GM19395 (cell line): ENCODE results near the gene LMNB1.
"Not testable (repeated sequence)": the region's sequence is repeated elsewhere in the genome, so short reads cannot be mapped to it uniquely, and the experiment has no call there.

ENCODE experiments used
- ATAC-seq: cut with Tn5 transposase; IDR thresholded peaks from one replicate; pipeline ENCODE4 v1.9.1; 2021; ENCODE audit warnings: mild to moderate bottlenecking, moderate library complexity; ENCODE audit not compliant: unreplicated experiment

Gene LMNB1

DNA sequence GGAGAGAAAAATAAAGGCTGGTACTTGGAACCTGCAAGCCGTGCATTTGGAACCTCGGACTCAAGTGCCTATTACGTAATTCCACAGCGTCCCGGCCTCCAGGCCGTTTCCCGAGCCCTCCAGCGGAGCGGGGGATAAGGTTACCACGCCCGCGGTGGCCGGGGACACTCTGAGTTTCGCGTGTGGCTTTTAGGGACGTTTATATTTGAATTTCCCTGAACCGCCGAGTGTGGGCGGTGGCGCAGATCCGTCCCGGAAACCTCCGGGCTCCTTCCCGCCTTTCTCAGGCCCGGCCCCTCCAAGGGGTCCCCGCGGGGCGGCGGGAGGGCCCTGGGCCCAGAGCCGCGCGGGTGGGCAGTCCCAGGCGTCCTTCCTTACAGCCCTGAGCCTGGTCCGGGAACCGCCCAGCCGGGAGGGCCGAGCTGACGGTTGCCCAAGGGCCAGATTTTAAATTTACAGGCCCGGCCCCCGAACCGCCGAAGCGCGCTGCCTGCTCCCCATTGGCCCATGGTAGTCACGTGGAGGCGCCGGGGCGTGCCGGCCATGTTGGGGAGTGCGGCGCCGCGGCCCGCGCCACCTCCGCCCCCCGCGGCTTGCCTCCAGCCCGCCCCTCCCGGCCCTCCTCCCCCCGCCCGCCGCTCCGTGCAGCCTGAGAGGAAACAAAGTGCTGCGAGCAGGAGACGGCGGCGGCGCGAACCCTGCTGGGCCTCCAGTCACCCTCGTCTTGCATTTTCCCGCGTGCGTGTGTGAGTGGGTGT is at the start of gene LMNB1:
Gene LMNB1, plus strand, starts transcription at position 638 of the 758 bp plus-strand sequence. CDS start 373 bp downstream, outside the sequence.
- peak; percentile 61 for ATAC-seq

- ATAC-seq = no peak
Observed at GRCh38 chr5:126732716-126733115, 44.2 kb upstream of the LMNB1 start.

GRCh38 chr5:126734573-126734972 is 42.4 kb upstream of the LMNB1 start:
- not testable (repeated sequence) for ATAC-seq

DNA sequence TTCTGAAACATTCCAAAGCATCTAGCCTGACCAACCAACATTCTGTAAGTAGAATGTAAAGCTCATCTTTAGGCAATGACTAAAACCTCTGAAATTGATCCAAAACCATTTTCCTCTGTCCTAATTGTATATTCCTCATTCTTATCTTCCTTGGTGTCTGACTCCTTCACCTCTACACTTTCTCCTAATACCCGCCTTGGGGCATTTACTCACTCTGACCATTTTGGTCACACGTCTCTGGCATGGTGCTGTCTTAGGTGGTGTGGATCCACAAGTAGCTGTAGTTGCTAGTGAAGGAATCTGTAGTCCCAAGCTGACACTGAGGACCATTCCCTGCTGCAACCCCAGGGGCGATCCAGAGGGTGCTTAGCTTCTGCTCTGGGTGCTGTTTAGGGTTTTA is 40.8 kb upstream of the LMNB1 start:
- no peak for ATAC-seq

GRCh38 chr5:126741361-126741760 is 35.6 kb upstream of the LMNB1 start:
- no peak for ATAC-seq

DNA sequence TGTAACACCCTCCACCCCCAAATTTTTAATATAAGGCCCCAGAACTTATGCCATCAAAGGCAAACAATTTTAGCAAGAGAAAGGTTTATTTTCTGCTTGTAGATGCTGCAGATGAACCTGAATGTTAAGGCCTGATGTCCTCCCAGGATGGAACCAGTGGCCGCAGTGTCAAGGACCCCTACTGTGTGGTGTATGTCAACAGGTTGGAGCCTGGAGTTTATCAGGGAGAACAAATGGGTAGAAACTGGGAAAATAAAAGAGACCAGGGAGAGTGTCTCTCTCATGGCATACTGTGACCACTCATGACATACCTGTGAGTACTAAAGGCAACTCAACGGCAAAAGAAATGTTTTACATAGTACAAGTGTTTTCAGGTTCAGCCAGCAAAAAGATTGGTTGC is 34.5 kb upstream of the LMNB1 start:
- ATAC-seq = no peak

DNA sequence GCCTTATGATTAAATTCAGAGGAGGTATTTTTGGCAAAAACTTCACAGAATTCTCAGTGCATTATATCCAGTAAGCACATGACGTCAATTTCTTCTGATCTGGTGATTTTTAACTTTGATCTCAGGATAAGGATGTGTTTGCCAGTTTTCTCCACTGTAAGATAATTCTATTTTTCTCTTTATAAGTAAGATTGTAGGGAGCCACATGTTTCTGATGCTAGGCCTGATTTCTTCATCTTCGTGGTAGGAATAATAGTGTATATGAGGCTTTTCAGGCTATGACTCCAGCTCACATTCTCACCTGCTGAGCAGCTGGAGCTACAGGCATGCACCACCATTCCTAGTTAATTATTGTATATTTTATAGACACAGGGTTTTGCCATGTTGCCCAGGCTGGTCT is 32.1 kb upstream of the LMNB1 start:
- no peak for ATAC-seq

- ATAC-seq = no peak
Observed at GRCh38 chr5:126745259-126745992, 31.5 kb upstream of the LMNB1 start.

DNA sequence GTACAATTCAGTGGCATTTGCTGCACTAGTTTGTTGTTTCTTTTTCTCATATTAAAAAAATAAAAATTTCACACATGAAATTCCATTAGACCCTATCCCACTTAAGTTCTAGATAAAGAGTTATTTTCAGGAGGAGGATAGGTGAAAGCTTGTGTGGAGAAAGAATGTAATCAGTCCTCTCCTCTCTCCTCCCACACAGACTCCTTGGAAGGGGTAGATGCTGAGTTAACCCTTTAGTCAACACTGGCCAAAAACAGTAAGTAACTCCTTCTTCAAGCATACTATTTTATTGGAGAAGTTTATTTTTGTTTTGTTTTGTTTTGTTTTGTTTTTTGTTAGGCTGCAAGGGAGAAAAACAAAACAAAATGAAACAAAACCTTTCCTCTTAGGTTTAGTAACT is 30.6 kb upstream of the LMNB1 start:
- no peak for ATAC-seq

GRCh38 chr5:126752081-126752785 is 24.7 kb upstream of the LMNB1 start:
- ATAC-seq = no peak

DNA sequence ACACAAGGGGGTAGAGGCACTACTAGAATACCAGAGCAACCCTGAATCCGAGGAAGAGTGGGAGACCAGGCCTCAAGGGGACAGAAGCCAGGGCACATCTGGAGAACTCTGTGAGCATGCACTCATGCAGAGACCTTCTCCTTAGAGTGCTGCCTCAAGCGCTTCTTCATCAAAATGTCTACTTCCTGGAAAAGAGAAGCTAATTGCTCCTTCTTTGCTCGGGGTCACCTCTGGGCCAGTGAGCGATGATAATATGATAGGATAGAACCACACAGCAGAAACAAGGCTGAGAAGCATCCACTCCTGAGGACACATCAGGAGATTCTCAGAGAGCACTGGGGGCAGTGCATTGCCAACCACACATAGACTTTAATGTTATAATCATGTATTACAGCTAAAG is 23.7 kb upstream of the LMNB1 start:
- ATAC-seq = no peak

- no peak for ATAC-seq
Observed at GRCh38 chr5:126754609-126755008, 22.3 kb upstream of the LMNB1 start.

- ATAC-seq = no peak
Observed at GRCh38 chr5:126755593-126755992, 21.3 kb upstream of the LMNB1 start.

GRCh38 chr5:126757713-126758357 is 19.1 kb upstream of the LMNB1 start:
- ATAC-seq = no peak

DNA sequence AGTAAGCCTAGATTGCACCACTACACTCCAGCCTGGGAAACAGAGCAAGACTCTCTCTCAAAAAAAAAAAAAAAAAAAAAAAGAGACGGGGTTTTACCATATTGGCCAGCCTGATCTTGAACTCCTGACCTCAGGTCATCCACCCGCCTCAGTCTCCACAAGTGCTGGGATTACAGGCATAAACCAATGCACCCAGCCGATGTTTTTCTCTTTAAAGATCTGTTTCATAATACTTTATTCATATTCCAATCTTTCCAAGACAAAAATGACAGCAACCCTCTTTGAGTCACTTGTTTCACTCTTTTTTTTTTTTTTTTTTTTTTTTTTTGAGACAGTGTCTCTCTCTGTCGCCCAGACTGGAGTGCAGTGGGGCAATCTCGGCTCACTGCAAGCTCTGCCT is 13.6 kb upstream of the LMNB1 start:
- no peak for ATAC-seq

- ATAC-seq = no peak
Observed at GRCh38 chr5:126769703-126770102, 7.2 kb upstream of the LMNB1 start.

GRCh38 chr5:126773536-126773935 is 3.4 kb upstream of the LMNB1 start:
- not testable (repeated sequence) for ATAC-seq

GRCh38 chr5:126774595-126774994 is 2.3 kb upstream of the LMNB1 start:
- ATAC-seq = not testable (repeated sequence)

- ATAC-seq = peak; percentile 21
Observed at GRCh38 chr5:126777257-126777974, 480 bp downstream of the LMNB1 start.

GRCh38 chr5:126777975-126778674 is 1.2 kb downstream of the LMNB1 start:
- ATAC-seq = peak; percentile 69
